HCT116 (cell line): Measurements from ENCODE around the gene SORCS2. TPM values are rescaled to one million over a fixed set of nuclear protein-coding genes. Genes with fewer than 3 reads are reported as not detected.

Experiments used
- ATAC-seq: fragments of 200-7000 bp; cut with Tn5 transposase; 2 replicates; pipeline ENCODE4 v1.9.1; 2020; ENCODE audit warnings: mild to moderate bottlenecking, moderate library complexity
- BruUV-seq: library from RNA; stranded (reverse); fragments of 400-500 nt; replicated peaks from 2 replicates; lab custom pipeline; 2021; lab: Mats Ljungman, UMichigan
- CTCF ChIA-PET: fragments of 300-600 bp; sonication (Branson Sonifier 250); formaldehyde crosslinking; loops from one replicate; lab custom pipeline; 2021; ENCODE audit warnings: antibody characterized with exemption; lab: Charles Lee
- POLR2A ChIA-PET: fragments of 300-600, 350-600 bp; sonication (Branson Sonifier 250); formaldehyde crosslinking; loops from one replicate; lab custom pipeline; 2021; ENCODE audit warnings: antibody characterized with exemption; lab: Charles Lee
- RAD21 ChIA-PET, 2 experiments: fragments of 300-600 bp; sonication (Branson Sonifier 250); formaldehyde crosslinking; loops; one replicate each; lab custom pipeline; 2023; ENCODE audit warnings: low total read pairs in 2 of 2; ENCODE audit not compliant: uncharacterized antibody in 2 of 2, unreplicated experiment in 2 of 2, low non-redundant PET in 1 of 2; lab: Charles Lee
- DNase-seq: peaks from one replicate; pipeline ENCODE4 v3.0.0-alpha.2; 2010; ENCODE audit warnings: low read depth, low spot score
- H2AFZ ChIP-seq: fragments of 200-600 bp; shearing (Covaris generic), sonication (generic); 2 replicates; pipeline ENCODE4 v1.6.1; 2017; ENCODE audit warnings: low read depth, mixed run types, mixed read lengths, antibody characterized with exemption, low read length; ENCODE audit not compliant: poor library complexity, severe bottlenecking
- H3K27ac ChIP-seq: 2 replicates; pipeline ENCODE4 v1.5.1; 2012; ENCODE audit warnings: low read depth, low read length
- H3K27me3 ChIP-seq: fragments of 200-600 bp; sonication (generic); 2 replicates; pipeline ENCODE4 v1.6.1; 2016; ENCODE audit warnings: mixed run types, low read length, mixed read lengths; ENCODE audit not compliant: insufficient read depth
- H3K36me3 ChIP-seq, 2 experiments: fragments of 200-500 bp in 1 of 2; fragments of 200-600 bp in 1 of 2; sonication (Bioruptor generic) in 1 of 2; sonication (generic) in 1 of 2; 2 replicates each; pipeline versions ENCODE4 v1.5.1 to v1.6.1; 2014 to 2016; ENCODE audit warnings: low read length in 2 of 2, inconsistent platforms in 1 of 2, mixed read lengths in 1 of 2, mixed run types in 1 of 2; ENCODE audit not compliant: insufficient read depth in 2 of 2, control insufficient read depth in 1 of 2
- H3K4me1 ChIP-seq, 2 experiments: fragments of 200-600 bp in 1 of 2; sonication (generic) in 1 of 2; 2 replicates each; pipeline versions ENCODE4 v1.5.1 to v1.6.1; 2012 to 2017; ENCODE audit warnings: low read length in 2 of 2, inconsistent platforms in 1 of 2, mild to moderate bottlenecking in 1 of 2, mixed read lengths in 1 of 2, mixed run types in 1 of 2, moderate library complexity in 1 of 2; ENCODE audit not compliant: insufficient read depth in 2 of 2, control insufficient read depth in 1 of 2
- H3K4me2 ChIP-seq: fragments of 200-600 bp; sonication (generic); 2 replicates; pipeline ENCODE4 v1.6.1; 2017; ENCODE audit warnings: mixed run types, low read length, mixed read lengths
- H3K4me3 ChIP-seq, 2 experiments: fragments of 200-600 bp in 1 of 2; sonication (generic) in 1 of 2; replicated peaks in 1 of 2; 2 replicates each; pipeline ENCODE4 v1.5.1; 2011 to 2016; ENCODE audit warnings: low read length in 2 of 2, control low read depth in 1 of 2, low read depth in 1 of 2, mild to moderate bottlenecking in 1 of 2, mixed read lengths in 1 of 2, mixed run types in 1 of 2
- H3K79me2 ChIP-seq: fragments of 200-600 bp; sonication (generic); 2 replicates; pipeline ENCODE4 v1.6.1; 2017; ENCODE audit warnings: mild to moderate bottlenecking, mixed run types, low read length, moderate library complexity, mixed read lengths; ENCODE audit not compliant: insufficient read depth
- H3K9ac ChIP-seq: fragments of 200-600 bp; sonication (generic); 2 replicates; pipeline ENCODE4 v1.6.1; 2016; ENCODE audit warnings: low read length, mixed read lengths
- H3K9me2 ChIP-seq: fragments of 200-600 bp; sonication (generic), shearing (Covaris generic); 2 replicates; pipeline ENCODE4 v1.6.1; 2017; ENCODE audit warnings: mixed run types, mild to moderate bottlenecking, moderate library complexity; ENCODE audit not compliant: insufficient read depth
- H3K9me3 ChIP-seq, 2 experiments: fragments of 200-500 bp in 1 of 2; fragments of 200-600 bp in 1 of 2; sonication (Bioruptor generic) in 1 of 2; sonication (generic) in 1 of 2; 2 replicates each; pipeline ENCODE4 v1.6.1; 2014 to 2017; ENCODE audit warnings: low read length in 2 of 2, mixed read lengths in 2 of 2, inconsistent platforms in 1 of 2, low read depth in 1 of 2, mild to moderate bottlenecking in 1 of 2, mixed run types in 1 of 2, moderate library complexity in 1 of 2; ENCODE audit not compliant: control insufficient read depth in 1 of 2, insufficient read depth in 1 of 2
- H4K20me1 ChIP-seq: fragments of 200-600 bp; sonication (generic), shearing (Covaris generic); 2 replicates; pipeline ENCODE4 v1.6.1; 2017; ENCODE audit warnings: mixed run types, mild to moderate bottlenecking, moderate library complexity; ENCODE audit not compliant: insufficient read depth
- CBX3 ChIP-seq: IDR thresholded peaks from 2 replicates; pipeline ENCODE4 v1.6.1; 2012; ENCODE audit warnings: low read depth
- ELF1 ChIP-seq: IDR thresholded peaks from 2 replicates; pipeline ENCODE4 v1.6.1; 2012; ENCODE audit warnings: low read depth, borderline replicate concordance
- EZH2 ChIP-seq: fragments of 200-600 bp; sonication (generic); IDR thresholded peaks from 2 replicates; pipeline ENCODE4 v1.6.1; 2017; ENCODE audit warnings: antibody characterized with exemption, mixed run types
- EZH2phosphoT487 ChIP-seq: fragments of 200-600 bp; IDR thresholded peaks from 2 replicates; pipeline ENCODE4 v1.6.1; 2018; ENCODE audit warnings: antibody characterized with exemption, borderline replicate concordance
- FOSL1 ChIP-seq: IDR thresholded peaks from 2 replicates; pipeline ENCODE4 v1.6.1; 2012; ENCODE audit warnings: low read depth
- POLR2A ChIP-seq: IDR thresholded peaks from 2 replicates; pipeline ENCODE4 v1.7.0; 2011; ENCODE audit warnings: borderline replicate concordance; ENCODE audit not compliant: insufficient read depth, insufficient read length; ENCODE audit errors: extremely low read depth
- POLR2AphosphoS5 ChIP-seq: IDR thresholded peaks from 2 replicates; pipeline ENCODE4 v1.6.1; 2011; ENCODE audit warnings: mild to moderate bottlenecking, low read depth, low read length, moderate library complexity
- RAD21 ChIP-seq: IDR thresholded peaks from 2 replicates; pipeline ENCODE4 v1.6.1; 2012; ENCODE audit warnings: low read depth, mild to moderate bottlenecking
- SIN3A ChIP-seq: IDR thresholded peaks from 2 replicates; pipeline ENCODE4 v1.6.1; 2012; ENCODE audit warnings: low read depth
- SP1 ChIP-seq: IDR thresholded peaks from 2 replicates; pipeline ENCODE4 v1.6.1; 2012; ENCODE audit warnings: low read depth
- SRF ChIP-seq: IDR thresholded peaks from 2 replicates; pipeline ENCODE4 v1.6.1; 2012; ENCODE audit warnings: low read depth
- YY1 ChIP-seq: IDR thresholded peaks from 2 replicates; pipeline ENCODE4 v1.6.1; 2011; ENCODE audit warnings: low read length, low read depth, moderate library complexity, mild to moderate bottlenecking; ENCODE audit not compliant: insufficient replicate concordance; ENCODE audit errors: extremely low read depth
- ZFX ChIP-seq: fragments of 450-650 bp; IDR thresholded peaks from 2 replicates; pipeline ENCODE4 v1.6.1; 2017
- ZNF274 ChIP-seq: fragments of 200-500 bp; sonication (Bioruptor generic); IDR thresholded peaks from 2 replicates; pipeline ENCODE4 v1.6.1; 2014; ENCODE audit warnings: mild to moderate bottlenecking, low read depth, low read length, inconsistent platforms
- intact Hi-C: fragments of 100-400 bp; cut with micrococcal nuclease; formaldehyde crosslinking; loops from 2 replicates; pipeline ENCODE4 v1.10.0; 2022
- total RNA-seq: library from RNA; stranded (reverse); gene quantifications from one replicate; pipeline ENCODE4 v1.2.1, GENCODE V29; 2021; ENCODE audit not compliant: unreplicated experiment
- TF ChIP-seq, protein P1 (sequence below): IDR thresholded peaks from 2 replicates; pipeline ENCODE4 v1.6.1; 2012
- TF ChIP-seq, protein P2 (sequence below): IDR thresholded peaks from 2 replicates; pipeline ENCODE4 v1.6.1; 2012
- TF ChIP-seq, protein P3 (sequence below), 3 experiments: fragments of 200-600 bp in 1 of 3; sonication (generic) in 1 of 3; IDR thresholded peaks in 2 of 3; conservative IDR thresholded peaks in 1 of 3; 2 replicates each; pipeline ENCODE4 v1.5.1; 2012 to 2017; ENCODE audit warnings: low read depth in 2 of 3, low read length in 2 of 3, antibody characterized with exemption in 1 of 3, borderline replicate concordance in 1 of 3, control low read depth in 1 of 3, mild to moderate bottlenecking in 1 of 3, mixed read lengths in 1 of 3, mixed run types in 1 of 3, moderate library complexity in 1 of 3; ENCODE audit not compliant: insufficient read depth in 1 of 3
- TF ChIP-seq, protein P4 (sequence below): IDR thresholded peaks from 2 replicates; pipeline ENCODE4 v1.6.1; 2011; ENCODE audit warnings: mild to moderate bottlenecking, low read length, moderate library complexity; ENCODE audit not compliant: insufficient replicate concordance; ENCODE audit errors: extremely low read depth

The SORCS2 gene
- total RNA-seq, 1 experiment from 2014 or later = 0.37 TPM

DNA sequence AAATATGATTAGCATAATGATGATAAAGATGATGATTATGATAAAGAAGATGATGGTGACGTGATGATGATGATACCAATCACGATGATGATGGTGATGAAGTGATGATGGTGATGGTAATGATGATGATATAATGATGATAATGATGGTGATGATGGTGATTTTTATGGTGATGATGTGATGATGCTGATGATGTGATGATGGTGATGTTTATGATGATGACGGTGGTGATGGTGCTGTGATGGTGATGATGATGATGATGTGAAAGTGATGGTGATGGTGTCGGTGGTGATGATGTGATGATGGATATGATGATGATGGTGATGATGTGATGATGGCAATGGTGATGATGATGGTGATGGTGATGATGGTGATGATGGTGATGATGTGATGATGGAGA, 373.1 kb downstream of the SORCS2 start:
- Histone ChIP-seq H3K9me2 (no peaks in the 10 kb centered on the region), H3K27me3 (no peaks in the 10 kb centered on the region; the same call in 1 of the 2 replicates), H3K4me2 (no peak overlapping the region), H3K36me3 (no peaks in the 10 kb centered on the region), H2AFZ (no peak overlapping the region), H3K27ac (no peak overlapping the region), H3K9me3 (no peaks in the 10 kb centered on the region), H3K4me3 (no peak overlapping the region), H3K9ac (no peak overlapping the region), H3K79me2 (no peaks in the 10 kb centered on the region), H3K4me1 (no peaks in the 10 kb centered on the region), H4K20me1 (no peaks in the 10 kb centered on the region)
- TF ChIP-seq ELF1 (no peak), EZH2phosphoT487 (no peak), SRF (no peak), FOSL1 (no peak), POLR2A (no peak), YY1 (no peak), ZFX (no peak), POLR2AphosphoS5 (no peak), CBX3 (no peak), ZNF274 (no peak), SP1 (no peak), RAD21 (no peak), SIN3A (no peak), EZH2 (no peak)
- TF ChIP-seq, protein P1, sequence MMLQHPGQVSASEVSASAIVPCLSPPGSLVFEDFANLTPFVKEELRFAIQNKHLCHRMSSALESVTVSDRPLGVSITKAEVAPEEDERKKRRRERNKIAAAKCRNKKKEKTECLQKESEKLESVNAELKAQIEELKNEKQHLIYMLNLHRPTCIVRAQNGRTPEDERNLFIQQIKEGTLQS = no peak
- TF ChIP-seq, protein P2, sequence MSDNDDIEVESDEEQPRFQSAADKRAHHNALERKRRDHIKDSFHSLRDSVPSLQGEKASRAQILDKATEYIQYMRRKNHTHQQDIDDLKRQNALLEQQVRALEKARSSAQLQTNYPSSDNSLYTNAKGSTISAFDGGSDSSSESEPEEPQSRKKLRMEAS = no peak
- TF ChIP-seq, protein P3, sequence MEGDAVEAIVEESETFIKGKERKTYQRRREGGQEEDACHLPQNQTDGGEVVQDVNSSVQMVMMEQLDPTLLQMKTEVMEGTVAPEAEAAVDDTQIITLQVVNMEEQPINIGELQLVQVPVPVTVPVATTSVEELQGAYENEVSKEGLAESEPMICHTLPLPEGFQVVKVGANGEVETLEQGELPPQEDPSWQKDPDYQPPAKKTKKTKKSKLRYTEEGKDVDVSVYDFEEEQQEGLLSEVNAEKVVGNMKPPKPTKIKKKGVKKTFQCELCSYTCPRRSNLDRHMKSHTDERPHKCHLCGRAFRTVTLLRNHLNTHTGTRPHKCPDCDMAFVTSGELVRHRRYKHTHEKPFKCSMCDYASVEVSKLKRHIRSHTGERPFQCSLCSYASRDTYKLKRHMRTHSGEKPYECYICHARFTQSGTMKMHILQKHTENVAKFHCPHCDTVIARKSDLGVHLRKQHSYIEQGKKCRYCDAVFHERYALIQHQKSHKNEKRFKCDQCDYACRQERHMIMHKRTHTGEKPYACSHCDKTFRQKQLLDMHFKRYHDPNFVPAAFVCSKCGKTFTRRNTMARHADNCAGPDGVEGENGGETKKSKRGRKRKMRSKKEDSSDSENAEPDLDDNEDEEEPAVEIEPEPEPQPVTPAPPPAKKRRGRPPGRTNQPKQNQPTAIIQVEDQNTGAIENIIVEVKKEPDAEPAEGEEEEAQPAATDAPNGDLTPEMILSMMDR (IDR thresholded peaks at IDR 0.05 in 2 of 3, conservative IDR thresholded peaks at IDR 0.05 in 1 of 3; ENCODE audit: borderline replicate concordance in 1 of 3, insufficient read depth in 1 of 3, low read depth in 2 of 3, low read length in 2 of 3) = no peak
- TF ChIP-seq, protein P4, sequence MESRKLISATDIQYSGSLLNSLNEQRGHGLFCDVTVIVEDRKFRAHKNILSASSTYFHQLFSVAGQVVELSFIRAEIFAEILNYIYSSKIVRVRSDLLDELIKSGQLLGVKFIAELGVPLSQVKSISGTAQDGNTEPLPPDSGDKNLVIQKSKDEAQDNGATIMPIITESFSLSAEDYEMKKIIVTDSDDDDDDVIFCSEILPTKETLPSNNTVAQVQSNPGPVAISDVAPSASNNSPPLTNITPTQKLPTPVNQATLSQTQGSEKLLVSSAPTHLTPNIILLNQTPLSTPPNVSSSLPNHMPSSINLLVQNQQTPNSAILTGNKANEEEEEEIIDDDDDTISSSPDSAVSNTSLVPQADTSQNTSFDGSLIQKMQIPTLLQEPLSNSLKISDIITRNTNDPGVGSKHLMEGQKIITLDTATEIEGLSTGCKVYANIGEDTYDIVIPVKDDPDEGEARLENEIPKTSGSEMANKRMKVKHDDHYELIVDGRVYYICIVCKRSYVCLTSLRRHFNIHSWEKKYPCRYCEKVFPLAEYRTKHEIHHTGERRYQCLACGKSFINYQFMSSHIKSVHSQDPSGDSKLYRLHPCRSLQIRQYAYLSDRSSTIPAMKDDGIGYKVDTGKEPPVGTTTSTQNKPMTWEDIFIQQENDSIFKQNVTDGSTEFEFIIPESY = no peak
- ChIA-PET POLR2A (no interaction called here), CTCF (no interaction called here), RAD21 (no interaction called here)
- ATAC-seq (no peak), DNase-seq (no peak)
- intact Hi-C loops = no loop called here
- no TSS peak for BruUV-seq
